ENCODE results near the gene TAS2R9. TPM values are rescaled to one million over a fixed set of nuclear protein-coding genes. Genes with fewer than 3 reads are reported as not detected.
"Not testable (repeated sequence)": the region's sequence is repeated elsewhere in the genome, so short reads cannot be mapped to it uniquely, and the experiment has no call there.

The TAS2R9 gene
- total and polyA plus RNA-seq, 8 donors, result 0.73 TPM; not detected in 7

- no peak for TF ChIP-seq POLR2AphosphoS5 (IDR thresholded peaks at IDR 0.05)
- TF ChIP-seq POLR2A (IDR thresholded peaks at IDR 0.05), result no peak
- TF ChIP-seq CTCF (IDR thresholded peaks at IDR 0.05), result no peak
- no peak for TF ChIP-seq EP300 (IDR thresholded peaks at IDR 0.05)
- Histone ChIP-seq H3K27ac (no peak within 1 kb of the TSS), H3K27me3 (no peaks in the 10 kb centered on the region), H3K9me3 (no peaks in the 10 kb centered on the region), H3K4me3 (no peak within 1 kb of the TSS), H3K4me1 (no peaks in the 10 kb centered on the region), H3K36me3 (no peaks in the 10 kb centered on the region)
- WGBS, 5 donors, result 58 to 72% (median 64%) methylated on average over 4 of the region's 4 CpGs
- intact Hi-C loops (cut with DNase I; ENCODE audit: low total_unique reads), result no loop called here
- no peak for DNase-seq
These were observed 7.4 kb downstream of the TAS2R9 start, which contains the start of gene TAS2R7 for GRCh38 chr12:10802587-10802986. TSS of gene TAS2R7 (minus strand) at chr12:10802627. CDS start at chr12:10802570, 57 bp downstream.

DNA sequence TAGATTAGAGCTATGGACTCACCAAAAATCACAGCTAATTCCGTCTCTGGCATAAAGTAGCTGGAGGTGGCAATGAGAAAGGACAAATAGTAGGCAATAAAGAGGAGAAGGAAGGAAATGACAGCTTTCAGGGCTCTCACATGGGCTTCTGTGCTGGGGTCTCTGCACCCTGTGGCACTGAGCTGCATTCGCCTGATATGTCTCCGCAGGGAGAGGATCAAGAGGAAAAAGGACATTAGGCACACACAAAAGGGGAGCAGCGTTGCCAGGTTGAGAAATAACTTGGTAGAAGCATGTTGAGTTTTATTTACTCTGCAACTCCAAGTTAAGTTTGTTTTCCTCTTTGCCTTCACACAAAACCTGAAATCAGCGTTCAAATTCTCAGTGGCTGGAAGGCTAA lies 8.2 kb downstream of the TAS2R9 start:
- no peaks in the 10 kb centered on the region for H3K9me3 ChIP-seq
- H3K27ac ChIP-seq, result no peak overlapping the region
- DNase-seq, result no peak
- 45 to 67% (median 53%) methylated on average over 5 of the region's 5 CpGs for WGBS, 5 donors
- intact Hi-C loops (cut with DNase I; ENCODE audit: low total_unique reads), result no loop called here
- H3K36me3 ChIP-seq, result no peaks in the 10 kb centered on the region
- H3K4me3 ChIP-seq, result no peak overlapping the region
- no peaks in the 10 kb centered on the region for H3K27me3 ChIP-seq
- TF ChIP-seq POLR2A (IDR thresholded peaks at IDR 0.05), result no peak
- no peak for TF ChIP-seq POLR2AphosphoS5 (IDR thresholded peaks at IDR 0.05)
- TF ChIP-seq EP300 (IDR thresholded peaks at IDR 0.05), result no peak
- TF ChIP-seq CTCF (IDR thresholded peaks at IDR 0.05), result no peak
- H3K4me1 ChIP-seq, result no peaks in the 10 kb centered on the region

- intact Hi-C loops (cut with DNase I; ENCODE audit: low total_unique reads), result no loop called here
- 37 to 53% (median 46%) methylated on average over 2 of the region's 2 CpGs for WGBS, 5 donors
- no peak for DNase-seq
- no peaks in the 10 kb centered on the region for H3K4me1 ChIP-seq
- H3K4me3 ChIP-seq, result no peak overlapping the region
- H3K27me3 ChIP-seq, result no peaks in the 10 kb centered on the region
- H3K27ac ChIP-seq, result no peak overlapping the region
- no peaks in the 10 kb centered on the region for H3K36me3 ChIP-seq
- no peaks in the 10 kb centered on the region for H3K9me3 ChIP-seq
- TF ChIP-seq EP300 (IDR thresholded peaks at IDR 0.05), result no peak
- no peak for TF ChIP-seq POLR2AphosphoS5 (IDR thresholded peaks at IDR 0.05)
- no peak for TF ChIP-seq POLR2A (IDR thresholded peaks at IDR 0.05)
- TF ChIP-seq CTCF (IDR thresholded peaks at IDR 0.05), result no peak
These were observed 15.7 kb downstream of the TAS2R9 start for GRCh38 chr12:10794222-10794621.

GRCh38 chr12:10791769-10792168 lies 18.2 kb downstream of the TAS2R9 start:
- DNase-seq; H3K27ac ChIP-seq; H3K27me3 ChIP-seq; intact Hi-C loops (cut with DNase I; ENCODE audit: low total_unique reads); H3K9me3 ChIP-seq; H3K4me1 ChIP-seq; H3K36me3 ChIP-seq; H3K4me3 ChIP-seq: not testable (repeated sequence)
- 82 to 97% (median 92%) methylated on average over 4 of the region's 4 CpGs for WGBS, 5 donors

DNA sequence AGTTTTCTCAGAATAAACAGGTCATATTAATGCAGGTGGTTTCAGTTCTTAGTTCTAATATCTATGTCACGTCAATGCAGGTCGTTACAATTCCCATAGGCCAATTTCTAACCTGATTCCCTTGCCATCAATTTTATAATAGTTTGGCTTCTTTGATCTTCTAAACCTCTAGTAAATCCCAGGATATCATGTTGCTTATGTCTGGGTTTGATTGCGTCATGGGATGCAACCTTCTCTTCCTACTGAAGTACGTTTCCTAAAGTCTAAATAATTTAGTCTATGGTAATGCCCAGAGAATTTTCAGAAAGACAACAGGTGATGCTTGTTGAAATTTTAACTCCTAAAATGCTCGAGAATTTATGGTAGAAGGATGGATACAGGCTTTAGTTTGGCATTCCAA lies 26.7 kb downstream of the TAS2R9 start:
- H3K36me3 ChIP-seq, result no peaks in the 10 kb centered on the region
- WGBS, 5 donors, result 71 to 83% (median 73%) methylated on average over 5 of the region's 5 CpGs
- intact Hi-C loops (cut with DNase I; ENCODE audit: low total_unique reads), result no loop called here
- no peak overlapping the region for H3K27ac ChIP-seq
- no peak for TF ChIP-seq EP300 (IDR thresholded peaks at IDR 0.05)
- no peak for TF ChIP-seq POLR2A (IDR thresholded peaks at IDR 0.05)
- no peak for TF ChIP-seq POLR2AphosphoS5 (IDR thresholded peaks at IDR 0.05)
- TF ChIP-seq CTCF (IDR thresholded peaks at IDR 0.05), result no peak
- no peaks in the 10 kb centered on the region for H3K27me3 ChIP-seq
- no peak overlapping the region for H3K4me3 ChIP-seq
- no peak for DNase-seq
- H3K9me3 ChIP-seq, result no peaks in the 10 kb centered on the region
- no peaks in the 10 kb centered on the region for H3K4me1 ChIP-seq
